GM18499 (cell line): ENCODE results near the gene KIF11.
"Not testable (repeated sequence)": the region's sequence is repeated elsewhere in the genome, so short reads cannot be mapped to it uniquely, and the experiment has no call there.

ENCODE experiments used
- ATAC-seq: cut with Tn5 transposase; IDR thresholded peaks from one replicate; pipeline ENCODE4 v1.9.1; 2021; ENCODE audit warnings: moderate number of reproducible peaks; ENCODE audit not compliant: insufficient read depth, unreplicated experiment

The KIF11 gene

DNA sequence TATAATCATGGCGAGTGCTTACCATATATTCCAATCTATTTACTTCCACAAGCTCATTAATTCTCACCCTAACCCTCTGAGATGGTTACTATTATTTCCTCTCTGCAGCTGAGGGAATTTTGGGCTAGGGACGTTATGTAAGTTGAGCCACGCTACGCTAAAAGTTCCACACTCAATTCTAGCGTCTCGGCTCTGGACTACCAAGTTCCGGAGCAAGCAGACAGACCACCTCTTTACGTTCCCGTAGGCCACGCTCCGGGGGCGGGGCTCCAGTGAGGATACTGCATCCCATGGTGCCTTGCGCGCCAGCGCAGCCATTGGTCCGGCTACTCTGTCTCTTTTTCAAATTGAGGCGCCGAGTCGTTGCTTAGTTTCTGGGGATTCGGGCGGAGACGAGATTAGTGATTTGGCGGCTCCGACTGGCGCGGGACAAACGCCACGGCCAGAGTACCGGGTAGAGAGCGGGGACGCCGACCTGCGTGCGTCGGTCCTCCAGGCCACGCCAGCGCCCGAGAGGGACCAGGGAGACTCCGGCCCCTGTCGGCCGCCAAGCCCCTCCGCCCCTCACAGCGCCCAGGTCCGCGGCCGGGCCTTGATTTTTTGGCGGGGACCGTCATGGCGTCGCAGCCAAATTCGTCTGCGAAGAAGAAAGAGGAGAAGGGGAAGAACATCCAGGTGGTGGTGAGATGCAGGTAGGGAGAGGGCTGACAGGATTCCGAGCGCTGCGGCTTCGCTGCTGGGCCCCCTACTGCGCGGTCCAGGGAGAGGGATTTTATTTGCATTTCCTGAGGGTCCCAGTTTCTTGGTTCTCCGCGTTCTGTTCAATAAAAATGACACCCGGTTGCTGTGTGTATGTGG lies at the start of gene KIF11:
KIF11 (plus strand) TSS at position 370 of the 858 bp plus-strand sequence; CDS start at position 616, 246 bp downstream.
- ATAC-seq, result peak; percentile 58

- no peak for ATAC-seq
Measured at GRCh38 chr10:92544296-92544695, 48.6 kb upstream of the KIF11 start.

DNA sequence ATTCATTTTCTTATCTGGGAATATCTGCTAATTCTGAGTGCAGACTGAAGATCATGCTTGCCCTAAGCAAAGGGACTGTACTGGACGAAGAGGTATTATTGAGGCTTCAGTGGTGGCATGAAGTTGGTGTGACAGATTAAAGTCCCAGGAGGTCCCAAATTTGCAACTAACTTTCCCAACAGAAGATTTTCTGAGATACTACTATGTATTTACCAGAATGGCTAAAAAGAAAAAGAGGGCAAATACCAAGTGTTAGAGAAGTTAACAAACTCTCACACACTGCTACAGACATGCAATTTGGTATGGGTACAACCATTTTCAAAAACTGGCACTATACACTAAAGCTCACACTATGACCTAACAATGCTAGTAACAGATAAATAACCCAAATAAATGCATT lies 47.4 kb upstream of the KIF11 start:
- ATAC-seq, result no peak

DNA sequence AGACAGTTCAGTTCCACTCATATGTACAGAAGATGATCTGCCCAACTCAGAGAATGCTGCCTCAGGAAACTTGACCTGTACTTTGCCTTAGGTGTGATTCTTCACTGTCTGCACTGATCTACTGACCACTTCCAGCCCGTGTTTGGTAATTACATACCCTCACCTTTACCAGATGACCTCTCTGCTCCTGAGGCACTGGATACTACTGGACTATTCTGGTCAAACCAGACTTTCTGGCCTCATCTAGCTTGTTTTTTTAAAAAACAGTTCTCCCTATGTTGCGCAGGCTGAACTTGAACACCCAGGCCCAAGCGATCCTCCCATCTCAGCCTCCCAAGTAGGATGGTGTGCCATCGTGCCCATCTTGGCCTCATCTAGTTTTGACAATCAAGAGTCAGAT lies 45.3 kb upstream of the KIF11 start:
- no peak for ATAC-seq

DNA sequence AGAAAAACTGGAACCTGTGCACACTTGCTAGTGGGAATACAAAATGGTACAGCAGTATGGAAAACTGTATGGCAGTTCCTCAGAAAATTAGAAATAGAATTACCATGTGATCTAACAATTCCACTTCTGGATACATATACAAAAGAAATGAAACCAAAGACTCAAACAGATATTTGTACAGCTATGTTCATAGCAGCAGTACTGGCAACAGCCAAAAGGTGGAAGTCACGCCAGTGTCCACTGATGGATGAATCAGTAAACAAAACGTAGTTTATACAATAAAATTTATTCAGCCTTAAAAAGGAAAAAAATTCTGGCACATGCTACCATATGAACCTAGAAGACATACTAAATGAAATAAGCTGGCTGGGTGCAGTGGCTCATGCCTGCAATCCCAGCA lies 42.0 kb upstream of the KIF11 start:
- ATAC-seq, result no peak

GRCh38 chr10:92552310-92552709 lies 40.6 kb upstream of the KIF11 start:
- no peak for ATAC-seq

GRCh38 chr10:92553959-92554358 lies 39.0 kb upstream of the KIF11 start:
- no peak for ATAC-seq

GRCh38 chr10:92559046-92559445 lies 33.9 kb upstream of the KIF11 start:
- no peak for ATAC-seq

DNA sequence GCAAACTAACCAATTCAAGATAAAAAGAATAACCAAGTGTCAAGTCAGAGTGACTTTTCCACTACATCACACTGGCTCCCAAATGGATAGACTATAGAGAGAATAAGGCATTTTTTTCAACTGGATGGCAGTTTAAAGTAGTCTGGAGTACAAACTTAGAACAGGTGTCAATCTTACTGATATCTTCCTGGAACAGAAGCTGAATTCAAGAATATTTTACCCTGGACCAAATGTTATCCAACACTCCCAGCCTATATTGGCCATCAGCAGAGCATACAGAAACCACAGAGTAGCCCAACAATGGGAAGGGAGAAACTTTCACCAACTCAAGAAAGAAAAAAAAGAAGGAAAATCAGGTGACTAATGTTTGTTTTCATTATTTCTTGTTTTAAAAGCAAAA lies 30.5 kb upstream of the KIF11 start:
- ATAC-seq, result no peak

- ATAC-seq, result no peak
Measured at GRCh38 chr10:92567952-92568600, 24.9 kb upstream of the KIF11 start.

- no peak for ATAC-seq
Measured at GRCh38 chr10:92569071-92569470, 23.9 kb upstream of the KIF11 start.

GRCh38 chr10:92569663-92570062 lies 23.3 kb upstream of the KIF11 start:
- ATAC-seq, result not testable (repeated sequence)

DNA sequence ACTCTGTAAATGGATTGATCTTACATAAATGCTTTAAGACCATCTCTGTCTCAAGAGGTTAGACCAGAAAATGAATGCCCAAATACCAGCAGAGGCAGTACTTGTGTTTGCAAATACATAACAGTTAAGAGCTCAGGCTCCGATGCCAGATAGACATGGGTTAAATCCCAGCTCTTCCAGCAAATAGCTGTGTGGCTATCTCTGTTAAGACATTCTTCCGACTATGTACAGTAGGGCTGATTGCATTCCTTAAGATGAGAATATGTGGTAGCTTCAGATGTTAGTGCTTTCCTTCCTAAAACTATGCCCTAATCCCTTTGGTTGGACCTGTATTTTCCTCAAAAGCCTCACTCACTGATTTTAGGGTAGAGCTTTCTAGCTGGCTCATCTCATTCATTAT lies 21.3 kb upstream of the KIF11 start:
- ATAC-seq, result no peak

DNA sequence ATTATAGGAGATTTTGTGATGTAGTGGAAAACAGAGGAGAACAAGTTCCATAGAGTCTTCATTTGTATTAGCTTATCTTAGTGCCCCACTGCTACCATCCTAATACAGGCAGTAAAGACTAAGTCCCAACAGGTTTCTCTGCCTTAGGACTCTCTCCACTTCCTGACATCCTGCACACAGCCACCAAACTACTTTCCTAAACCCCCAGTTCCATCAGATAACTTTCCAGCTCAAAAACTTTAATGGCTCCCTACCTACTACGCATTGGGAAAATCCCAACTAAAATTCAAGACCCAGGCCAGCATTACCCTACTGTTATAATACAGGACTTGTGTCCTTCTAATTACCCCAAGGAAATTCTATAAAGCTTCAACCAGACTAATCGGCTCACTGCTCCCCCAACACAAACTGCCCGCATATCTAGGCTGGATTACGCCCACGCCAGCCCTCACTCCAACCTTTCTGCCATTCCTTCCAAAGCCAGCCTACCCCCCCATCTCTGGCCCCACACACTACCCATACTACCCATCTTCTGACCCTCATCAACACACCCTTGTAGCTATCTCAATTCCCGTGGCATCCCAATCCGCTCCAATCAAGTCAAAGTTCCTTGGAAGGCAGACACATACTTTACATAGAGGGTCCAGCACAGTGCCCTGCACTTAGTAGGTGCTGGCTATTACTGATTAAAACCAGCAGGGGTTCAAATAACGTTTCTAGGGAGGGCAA lies 20.4 kb upstream of the KIF11 start:
- ATAC-seq, result no peak

DNA sequence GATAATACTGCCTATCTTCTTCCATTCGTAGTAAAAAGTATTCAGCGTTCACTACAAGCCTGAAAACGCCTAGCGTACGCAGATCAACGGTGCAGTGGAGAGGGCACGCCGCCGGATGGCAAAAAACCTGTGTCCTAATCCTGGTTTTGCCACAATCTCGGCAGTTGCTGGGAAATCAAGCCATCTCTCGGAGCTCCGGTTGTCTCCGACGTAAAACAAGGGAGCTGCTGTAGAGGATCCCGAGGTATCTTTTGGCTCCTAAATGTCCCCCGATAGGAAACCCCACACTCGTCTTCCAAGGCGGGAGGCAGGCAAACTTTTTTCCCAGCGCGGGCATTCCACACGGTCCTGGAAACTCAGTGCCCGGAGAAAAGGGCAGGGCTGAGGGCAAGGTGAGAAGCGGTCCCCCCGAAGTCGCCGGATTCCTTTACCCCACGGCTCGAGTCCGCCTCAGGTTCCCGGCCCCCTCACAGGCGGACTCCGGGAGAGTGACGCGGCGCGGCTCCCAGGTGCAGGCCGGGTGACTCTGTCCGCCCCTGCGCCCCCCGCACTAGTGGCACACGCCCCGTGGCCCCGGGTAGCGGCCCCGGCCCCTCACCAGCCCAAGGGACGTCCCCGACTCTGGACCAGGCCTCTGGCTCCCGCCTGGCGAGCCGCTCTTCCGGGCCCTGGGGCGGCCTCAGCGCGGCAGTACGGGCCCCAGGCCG lies 19.7 kb upstream of the KIF11 start:
- no peak for ATAC-seq

GRCh38 chr10:92573798-92574547 lies 19.0 kb upstream of the KIF11 start, which contains the start of gene IDE:
Gene IDE, minus strand, starts transcription at chr10:92574093. Its CDS starts 74 bp downstream, at chr10:92574019.
- peak; percentile 43 for ATAC-seq

GRCh38 chr10:92574548-92575261 lies 18.2 kb upstream of the KIF11 start:
- peak; percentile 18 for ATAC-seq

DNA sequence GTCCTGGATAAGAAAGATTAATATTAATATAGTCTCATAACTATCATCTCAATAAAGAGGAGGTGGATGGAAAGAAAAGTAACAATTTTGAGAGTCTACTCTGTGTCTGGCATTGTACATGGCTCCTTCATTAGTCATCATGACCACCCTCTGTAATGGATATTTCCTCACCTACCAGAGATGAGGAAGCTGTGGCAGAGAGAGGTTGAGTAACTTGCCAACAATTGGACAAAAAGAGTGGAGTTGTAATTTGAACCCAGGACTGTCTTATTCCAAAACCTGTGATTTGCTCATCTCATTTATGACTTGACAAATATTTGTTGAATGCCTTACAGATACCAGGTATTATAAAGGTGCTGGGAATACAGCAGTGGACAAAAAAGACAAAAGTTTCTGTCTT lies 17.0 kb upstream of the KIF11 start:
- no peak for ATAC-seq

DNA sequence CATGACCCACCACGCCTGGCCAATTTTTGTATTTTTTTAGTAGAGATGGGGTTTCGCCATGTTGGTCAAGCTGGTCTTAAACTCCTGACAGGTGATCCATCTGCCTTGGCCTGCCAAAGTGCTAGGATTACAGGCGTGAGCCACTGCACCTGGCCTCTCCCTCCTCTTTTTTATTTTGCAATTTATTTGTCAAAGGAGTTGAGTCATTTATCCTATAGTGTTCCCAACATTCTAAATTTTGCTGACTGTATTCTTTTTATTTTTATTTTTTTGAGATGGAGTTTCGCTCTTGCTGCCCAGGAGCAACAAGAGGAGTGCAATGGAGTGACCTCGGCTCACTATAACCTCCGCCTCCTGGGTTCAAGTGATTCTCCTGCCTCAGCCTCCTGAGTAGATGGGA lies 10.6 kb upstream of the KIF11 start:
- ATAC-seq, result not testable (repeated sequence)
